AG08395 (cell line): ENCODE data around the gene PRSS21.
A peak's percentile ranks its signal among the peaks of the same experiment; 100 is the strongest.

Experiments
- DNase-seq: peaks from one replicate; pipeline ENCODE4 v3.0.0; 2012; ENCODE audit warnings: mixed read lengths, low spot score

The PRSS21 gene

DNA sequence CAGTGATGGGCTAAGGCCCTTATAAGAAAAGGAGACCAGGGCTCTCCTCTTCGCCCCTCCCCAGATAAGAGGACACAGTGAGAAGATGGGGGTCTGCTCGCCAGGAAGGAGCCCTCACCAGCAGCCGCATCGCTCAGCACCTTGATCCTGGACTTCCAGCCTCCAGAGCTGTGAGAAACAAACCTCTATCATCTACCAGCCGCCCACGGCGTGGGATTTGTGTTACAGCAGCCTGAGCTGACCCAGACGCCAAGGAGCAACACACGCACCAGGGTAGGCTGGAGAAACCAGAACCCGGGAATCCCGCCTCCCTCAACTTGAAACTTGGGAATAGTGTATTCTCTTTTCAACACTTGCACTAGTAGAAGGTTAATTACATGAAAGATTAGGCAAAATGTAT, 8.9 kb downstream of the PRSS21 start:
- no peak for DNase-seq

- no peak for DNase-seq
Observed at GRCh38 chr16:2826591-2827373, 9.7 kb downstream of the PRSS21 start.

DNA sequence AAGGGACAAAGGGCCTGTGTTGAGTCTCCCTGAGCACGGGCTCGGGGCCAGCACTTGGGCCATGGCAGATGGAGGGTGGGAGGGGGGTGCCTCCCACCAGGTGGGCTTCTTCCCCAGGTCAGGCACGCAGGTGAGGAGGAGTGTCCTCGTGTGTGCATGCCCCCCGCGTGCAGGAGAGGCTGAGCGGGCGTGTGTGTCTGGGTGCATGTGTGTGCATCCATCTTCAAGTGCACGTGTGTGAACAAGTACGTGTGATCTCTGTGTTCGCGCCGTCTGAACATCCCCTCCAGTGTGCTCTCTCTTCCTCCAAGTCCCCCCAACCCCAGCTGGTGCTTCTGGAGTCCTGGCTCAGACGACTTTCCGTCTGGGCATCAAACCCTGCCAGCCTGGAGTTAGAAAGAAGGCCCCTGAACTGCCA, 10.3 kb downstream of the PRSS21 start:
- DNase-seq, result no peak

- DNase-seq, result no peak
Observed at GRCh38 chr16:2827831-2828520, 10.9 kb downstream of the PRSS21 start.

GRCh38 chr16:2828521-2828840, 11.4 kb downstream of the PRSS21 start:
- DNase-seq, result no peak

GRCh38 chr16:2828876-2829430, 11.9 kb downstream of the PRSS21 start:
- DNase-seq, result no peak

- no peak for DNase-seq
Observed at GRCh38 chr16:2829501-2830354, 12.7 kb downstream of the PRSS21 start, which contains the start of gene ZG16B. ZG16B (plus strand) TSS chr16:2830303; CDS start chr16:2830442, 139 bp downstream.

GRCh38 chr16:2830355-2830695, 13.3 kb downstream of the PRSS21 start:
- no peak for DNase-seq

GRCh38 chr16:2831203-2831602, 14.2 kb downstream of the PRSS21 start:
- no peak for DNase-seq

GRCh38 chr16:2833776-2834175, 16.7 kb downstream of the PRSS21 start:
- no peak for DNase-seq

- DNase-seq, result no peak
Observed at GRCh38 chr16:2834968-2835367, 17.9 kb downstream of the PRSS21 start.

DNA sequence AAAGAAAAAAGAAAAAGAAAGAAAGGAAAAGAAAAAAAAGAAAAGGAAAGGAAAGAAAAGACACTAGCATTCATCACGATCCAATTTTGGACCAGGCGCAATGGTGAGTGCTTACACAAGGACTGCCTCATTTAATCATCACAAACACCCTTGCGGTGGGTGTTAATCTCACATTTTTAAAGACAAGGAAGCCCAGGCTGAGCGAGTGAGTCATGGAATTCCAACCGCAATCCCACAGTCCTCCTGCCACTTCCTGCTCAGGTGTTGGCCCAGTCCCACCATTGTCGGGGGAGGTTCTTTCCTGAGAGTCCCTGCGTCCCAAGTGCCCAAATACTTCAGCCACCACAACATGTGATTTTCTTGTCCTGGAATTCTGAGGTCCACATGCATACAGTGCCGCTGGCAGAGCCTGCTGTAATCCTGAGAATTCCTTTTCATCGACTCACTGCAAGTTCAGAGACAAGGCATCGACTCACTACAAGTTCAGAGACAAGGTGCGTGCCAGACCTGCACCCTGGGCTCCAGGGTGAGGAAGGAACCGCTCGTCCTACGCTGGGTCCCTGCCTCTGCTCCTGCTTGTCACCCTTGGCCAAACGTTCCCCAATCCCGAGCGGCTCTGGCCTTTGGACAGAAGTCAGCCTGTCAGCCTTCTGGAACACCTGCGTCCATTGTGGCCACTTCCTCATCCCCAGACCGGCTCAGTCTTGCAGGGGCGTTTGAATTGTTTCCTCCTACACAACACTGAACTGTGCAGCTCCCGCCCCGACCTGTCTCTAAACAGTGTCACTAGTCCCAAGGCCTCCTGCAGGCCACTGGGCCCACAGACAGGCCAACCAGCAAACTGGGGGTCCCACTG, 18.8 kb downstream of the PRSS21 start:
- DNase-seq, result peak; percentile 96

- DNase-seq, result no peak
Observed at GRCh38 chr16:2836646-2837508, 19.8 kb downstream of the PRSS21 start.

DNA sequence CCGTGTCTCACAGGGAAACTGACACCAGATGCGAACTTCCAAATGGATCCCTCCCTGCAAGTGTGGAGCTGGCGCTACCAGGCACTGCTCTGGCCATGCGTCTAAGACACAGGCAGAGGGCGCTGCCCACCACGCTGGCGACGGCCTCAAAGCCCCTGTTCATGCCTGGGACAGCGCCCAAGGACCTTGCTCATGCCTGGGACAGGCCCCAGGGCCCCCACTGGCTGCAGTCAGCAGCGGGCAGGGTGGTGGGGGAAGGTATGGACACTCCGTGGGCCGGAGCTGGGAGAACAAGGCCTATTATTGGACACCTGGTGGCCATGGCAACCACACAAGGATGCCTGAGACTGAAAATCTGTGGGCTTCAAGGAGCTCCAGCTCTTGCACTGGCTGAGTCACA, 21.9 kb downstream of the PRSS21 start:
- peak; percentile 86 for DNase-seq

DNA sequence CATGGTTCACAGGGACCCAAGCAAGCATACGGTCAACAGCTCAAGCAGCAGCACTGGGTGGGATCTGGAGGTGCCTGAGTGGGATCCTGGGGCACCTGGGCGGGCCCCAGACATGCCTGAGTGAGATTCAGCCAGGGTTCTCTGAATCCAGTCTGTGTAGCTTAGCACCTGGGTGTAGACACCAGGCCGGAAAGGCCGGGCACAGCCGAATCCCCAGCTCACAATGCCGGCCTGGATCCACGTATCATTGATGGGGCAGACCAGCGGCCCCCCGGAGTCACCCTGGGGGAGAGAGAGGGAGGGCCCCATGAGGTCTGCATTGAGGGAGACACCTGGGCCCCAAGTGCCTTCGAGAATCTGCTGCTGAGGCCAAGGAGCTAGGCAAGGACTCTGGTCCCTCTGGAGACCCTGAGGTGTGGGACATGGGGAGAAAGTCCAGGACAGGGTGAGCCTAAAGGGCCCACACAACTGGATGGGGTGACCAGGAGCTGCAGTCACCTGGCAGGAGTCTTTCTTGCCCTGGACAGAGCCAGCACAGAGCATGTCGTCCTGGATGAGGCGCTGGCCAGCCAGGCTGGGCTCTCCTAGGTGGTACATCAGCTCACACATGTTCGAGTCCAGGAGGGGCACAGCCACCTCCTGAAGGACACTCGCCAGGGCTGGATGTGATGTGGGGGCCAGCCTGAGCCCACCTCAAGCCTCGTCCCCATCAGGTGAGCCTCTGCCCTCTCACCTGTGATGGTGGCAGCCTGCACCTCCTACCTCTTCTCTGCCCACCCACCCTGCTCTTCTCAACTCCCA, 22.8 kb downstream of the PRSS21 start:
- no peak for DNase-seq

DNA sequence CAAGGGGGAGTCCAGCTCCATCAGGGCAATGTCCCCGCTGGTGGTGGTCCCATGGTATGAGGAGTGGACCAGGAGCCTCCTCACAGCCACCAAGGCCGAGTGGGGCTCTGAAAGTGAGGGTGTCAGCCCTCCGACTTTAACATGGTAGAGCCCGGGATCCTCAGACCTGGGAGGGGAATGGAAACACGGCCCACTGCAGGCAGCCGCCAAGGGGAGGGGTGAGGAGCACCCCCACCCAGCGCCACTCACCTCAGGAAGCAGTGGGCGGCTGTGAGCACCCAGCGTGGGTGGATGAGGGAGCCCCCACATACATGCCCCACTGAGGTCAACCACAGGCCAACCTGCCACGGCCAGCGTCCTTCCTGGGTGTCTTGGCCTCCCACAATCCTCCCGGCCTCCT, 23.9 kb downstream of the PRSS21 start:
- DNase-seq, result no peak

- DNase-seq, result no peak
Observed at GRCh38 chr16:2841606-2842339, 24.7 kb downstream of the PRSS21 start.

- DNase-seq, result no peak
Observed at GRCh38 chr16:2842340-2843000, 25.4 kb downstream of the PRSS21 start.
